Mesothelial cell of epicardium (in vitro differentiated cells): Measurements from ENCODE around the gene TOR3A. TPM values are rescaled to one million over a fixed set of nuclear protein-coding genes. Genes with fewer than 3 reads are reported as not detected.
A peak's percentile ranks its signal among the peaks of the same experiment; 100 is the strongest.

Experiments
- DNase-seq, 2 experiments: peaks; one replicate each; pipeline ENCODE4 v3.0.0; 2021; ENCODE audit warnings: low spot score in 2 of 2; ENCODE audit not compliant: unreplicated experiment in 2 of 2
- H3K27ac Mint-ChIP-seq: 2 replicates; pipeline ENCODE4 v1.8.0; 2021; ENCODE audit warnings: mixed read lengths
- H3K27me3 Mint-ChIP-seq: 2 replicates; pipeline ENCODE4 v1.8.0; 2021; ENCODE audit warnings: low read depth, mixed read lengths
- H3K36me3 Mint-ChIP-seq: 2 replicates; pipeline ENCODE4 v1.8.0; 2021; ENCODE audit warnings: mixed read lengths
- H3K4me1 Mint-ChIP-seq: 2 replicates; pipeline ENCODE4 v1.8.0; 2021; ENCODE audit warnings: mixed read lengths
- H3K4me3 Mint-ChIP-seq: 2 replicates; pipeline ENCODE4 v1.8.0; 2021; ENCODE audit warnings: mild to moderate bottlenecking, moderate library complexity, mixed read lengths
- H3K9me3 Mint-ChIP-seq: 2 replicates; pipeline ENCODE4 v1.8.0; 2021; ENCODE audit warnings: mixed read lengths
- CTCF ChIP-seq: fragments of 200-600 bp; sonication (generic); IDR thresholded peaks from one replicate; pipeline ENCODE4 v1.5.0; 2021; ENCODE audit warnings: antibody characterized with exemption; ENCODE audit not compliant: unreplicated experiment
- total RNA-seq: library from RNA; stranded (reverse); gene quantifications from 3 replicates; pipeline ENCODE4 v1.2.1, GENCODE V29; 2021

The TOR3A gene
- total RNA-seq, 1 donor from 2014 or later, result 16.5 TPM

GRCh38 chr1:179119513-179119912, 37.6 kb downstream of the TOR3A start:
- H3K9me3 Mint-ChIP-seq, result no peaks in the 10 kb centered on the region
- no peak for TF ChIP-seq CTCF
- H3K36me3 Mint-ChIP-seq, result peaks cover 29% of the 10 kb centered on the region
- DNase-seq, result no peak
- no peaks in the 10 kb centered on the region for H3K4me1 Mint-ChIP-seq
- no peak overlapping the region for H3K4me3 Mint-ChIP-seq
- no peak overlapping the region for H3K27ac Mint-ChIP-seq
- H3K27me3 Mint-ChIP-seq, result no peaks in the 10 kb centered on the region

- Mint-ChIP-seq H3K27ac (no peak overlapping the region), H3K4me3 (no peak overlapping the region), H3K36me3 (peaks cover 23% of the 10 kb centered on the region), H3K9me3 (no peaks in the 10 kb centered on the region), H3K4me1 (no peaks in the 10 kb centered on the region), H3K27me3 (no peaks in the 10 kb centered on the region)
- no peak for DNase-seq
- no peak for TF ChIP-seq CTCF
These were observed 38.9 kb downstream of the TOR3A start for GRCh38 chr1:179120736-179121135.

GRCh38 chr1:179121159-179121938, 39.5 kb downstream of the TOR3A start:
- Mint-ChIP-seq H3K27me3 (no peaks in the 10 kb centered on the region), H3K36me3 (peaks cover 21% of the 10 kb centered on the region), H3K4me1 (no peaks in the 10 kb centered on the region), H3K4me3 (no peak overlapping the region), H3K27ac (no peak overlapping the region), H3K9me3 (no peaks in the 10 kb centered on the region)
- TF ChIP-seq CTCF, result peak; percentile 49
- DNase-seq, result no peak

- Mint-ChIP-seq H3K27me3 (no peaks in the 10 kb centered on the region), H3K4me1 (peaks cover 2% of the 10 kb centered on the region), H3K27ac (no peak overlapping the region), H3K4me3 (no peak overlapping the region), H3K36me3 (peaks cover 4% of the 10 kb centered on the region), H3K9me3 (no peaks in the 10 kb centered on the region)
- no peak for DNase-seq
- TF ChIP-seq CTCF, result no peak
These were observed 43.0 kb downstream of the TOR3A start for GRCh38 chr1:179124873-179125272.

GRCh38 chr1:179126338-179127060, 44.6 kb downstream of the TOR3A start:
- Mint-ChIP-seq H3K9me3 (no peaks in the 10 kb centered on the region), H3K4me3 (no peak overlapping the region), H3K4me1 (peaks cover 2% of the 10 kb centered on the region), H3K27ac (no peak overlapping the region), H3K27me3 (no peaks in the 10 kb centered on the region), H3K36me3 (peaks cover 9% of the 10 kb centered on the region)
- DNase-seq, result no peak
- TF ChIP-seq CTCF, result no peak
